Activated T-helper 1 cell treated with anti-CD3 and anti-CD28 coated beads, Interleukin-12 subunit alpha, Interleukin-12 subunit beta, Interleukin-2, Interleukin-4 antibody, amounts not matched to agents 30 ng/mL and 10 ng/mL and 1 ng/mL, durations not matched to agents 14 hours and 24 hours and 36 hours (primary cell): ENCODE data around the gene SVOPL. TPM values are rescaled to one million over a fixed set of nuclear protein-coding genes. Genes with fewer than 3 reads are reported as not detected.

Source experiments
- DNase-seq: peaks from one replicate; pipeline ENCODE4 v3.0.0; 2021; ENCODE audit warnings: low spot score
- H3K27ac Mint-ChIP-seq: one replicate; pipeline ENCODE4 v1.8.0; 2021; ENCODE audit warnings: mild to moderate bottlenecking, mixed read lengths
- H3K27me3 Mint-ChIP-seq: one replicate; pipeline ENCODE4 v1.8.0; 2022; ENCODE audit warnings: mild to moderate bottlenecking, moderate library complexity, mixed read lengths; ENCODE audit not compliant: insufficient read depth
- H3K36me3 Mint-ChIP-seq: one replicate; pipeline ENCODE4 v1.8.0; 2021; ENCODE audit warnings: low read depth, mixed read lengths
- H3K4me1 Mint-ChIP-seq: one replicate; pipeline ENCODE4 v1.8.0; 2021; ENCODE audit warnings: low read depth, mixed read lengths
- H3K4me3 Mint-ChIP-seq: one replicate; pipeline ENCODE4 v1.8.0; 2021; ENCODE audit warnings: mild to moderate bottlenecking, moderate library complexity, mixed read lengths
- H3K9me3 Mint-ChIP-seq: one replicate; pipeline ENCODE4 v1.8.0; 2021; ENCODE audit warnings: mixed read lengths
- intact Hi-C: fragments of 100-400 bp; cut with micrococcal nuclease; formaldehyde crosslinking; loops from one replicate; pipeline ENCODE4 v1.15.1; 2024
- total RNA-seq: library from RNA; stranded (reverse); gene quantifications from 2 replicates; pipeline ENCODE4 v1.2.3, GENCODE V29; 2022

The SVOPL gene
- total RNA-seq, 1 donor from 2014 or later: not detected

DNA sequence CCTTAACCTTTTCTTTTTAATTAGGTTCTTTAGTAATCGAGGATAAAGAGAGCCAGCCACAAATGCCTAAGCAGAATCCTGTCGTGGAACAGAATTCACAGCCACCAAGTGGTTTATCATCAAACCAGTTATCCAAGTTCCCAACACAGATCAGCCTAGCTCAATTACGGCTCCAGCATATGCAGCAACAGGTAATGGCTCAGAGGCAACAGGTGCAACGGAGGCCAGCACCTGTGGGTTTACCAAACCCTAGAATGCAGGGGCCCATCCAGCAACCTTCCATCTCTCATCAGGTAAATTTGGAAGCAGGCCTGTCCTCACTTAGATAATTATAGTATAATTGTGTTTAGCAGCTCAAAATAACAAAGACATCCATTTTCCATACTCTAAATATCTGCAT lies 146.5 kb downstream of the SVOPL start:
- Mint-ChIP-seq H3K27ac (no peak overlapping the region), H3K9me3 (peaks cover 42% of the 10 kb centered on the region), H3K4me3 (no peak overlapping the region), H3K36me3 (peaks cover 78% of the 10 kb centered on the region), H3K27me3 (no peaks in the 10 kb centered on the region), H3K4me1 (peaks cover 4% of the 10 kb centered on the region)
- intact Hi-C loops: no loop called here
- DNase-seq: no peak

DNA sequence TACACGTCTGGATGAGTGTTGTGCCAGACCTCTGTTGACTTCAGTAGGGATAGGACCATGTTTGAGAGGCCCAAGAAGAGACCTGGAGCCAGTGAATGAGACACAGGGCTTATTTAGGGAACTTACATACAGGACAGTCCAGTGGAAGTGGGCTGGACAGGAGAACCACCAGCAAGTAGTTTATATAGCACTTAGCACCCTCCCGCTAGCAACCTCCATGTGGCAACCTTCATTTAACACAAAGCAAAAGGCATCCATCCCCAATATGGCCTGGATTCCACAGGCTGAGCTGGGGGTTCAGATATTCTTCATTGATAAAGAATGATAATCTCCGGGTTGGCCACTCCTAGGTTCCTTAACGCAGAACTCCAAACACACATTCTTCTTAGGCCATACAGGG lies 147.4 kb downstream of the SVOPL start:
- H3K9me3 Mint-ChIP-seq: peaks cover 35% of the 10 kb centered on the region
- intact Hi-C loops: no loop called here

DNA sequence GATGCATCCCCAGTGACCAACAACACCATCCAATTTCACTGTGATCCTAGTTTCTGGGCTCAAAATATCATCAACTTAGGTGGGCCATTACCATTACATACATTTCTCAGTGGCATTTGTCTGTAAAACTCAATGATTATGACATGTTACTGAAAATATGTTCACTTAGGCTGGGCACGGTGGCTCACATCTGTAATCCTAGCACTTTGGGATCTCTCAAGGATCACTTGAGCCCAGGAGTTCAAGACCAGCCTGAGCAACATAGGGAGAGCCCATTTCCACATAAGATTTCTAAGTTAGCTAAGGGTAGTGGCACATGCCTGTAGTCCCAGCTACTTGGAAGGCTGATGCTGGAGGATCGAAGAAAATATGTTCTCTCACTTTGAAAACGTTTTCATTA lies 150.1 kb downstream of the SVOPL start:
- peaks cover 10% of the 10 kb centered on the region for H3K4me1 Mint-ChIP-seq
- intact Hi-C loops: no loop called here
- H3K27me3 Mint-ChIP-seq: no peaks in the 10 kb centered on the region
- H3K36me3 Mint-ChIP-seq: peaks cover 67% of the 10 kb centered on the region
- DNase-seq: no peak
- no peak overlapping the region for H3K27ac Mint-ChIP-seq
- peaks cover 11% of the 10 kb centered on the region for H3K9me3 Mint-ChIP-seq
- H3K4me3 Mint-ChIP-seq: no peak overlapping the region

More for the DNA sequence above, 147.4 kb downstream of the SVOPL start:
- no peak for DNase-seq
- Mint-ChIP-seq H3K4me3 (no peak overlapping the region), H3K36me3 (peaks cover 79% of the 10 kb centered on the region), H3K27ac (no peak overlapping the region), H3K4me1 (peaks cover 10% of the 10 kb centered on the region), H3K27me3 (no peaks in the 10 kb centered on the region)

DNA sequence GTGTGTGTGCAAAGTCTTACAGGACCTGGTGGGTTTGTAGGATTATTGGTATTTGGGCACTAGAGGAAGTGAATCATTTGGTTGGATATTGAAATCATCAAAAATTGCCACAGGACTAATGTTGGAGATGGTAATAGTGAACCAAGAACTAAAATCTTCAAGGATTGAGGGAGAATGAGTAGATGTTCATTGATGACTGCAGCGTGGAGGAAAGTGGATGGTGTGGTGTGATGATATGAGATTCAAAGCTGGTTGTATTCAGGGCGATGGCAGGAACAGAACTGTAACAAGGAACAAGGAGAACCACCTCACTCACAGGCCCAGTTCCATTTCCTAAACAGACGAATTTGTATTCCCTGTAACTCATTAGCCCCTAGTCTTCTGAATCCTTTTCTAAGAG lies 150.8 kb downstream of the SVOPL start:
- H3K9me3 Mint-ChIP-seq: peaks cover 10% of the 10 kb centered on the region
- H3K27ac Mint-ChIP-seq: no peak overlapping the region
- H3K27me3 Mint-ChIP-seq: no peaks in the 10 kb centered on the region
- H3K36me3 Mint-ChIP-seq: peaks cover 66% of the 10 kb centered on the region
- no peak overlapping the region for H3K4me3 Mint-ChIP-seq
- no peak for DNase-seq
- intact Hi-C loops: no loop called here
- peaks cover 10% of the 10 kb centered on the region for H3K4me1 Mint-ChIP-seq

DNA sequence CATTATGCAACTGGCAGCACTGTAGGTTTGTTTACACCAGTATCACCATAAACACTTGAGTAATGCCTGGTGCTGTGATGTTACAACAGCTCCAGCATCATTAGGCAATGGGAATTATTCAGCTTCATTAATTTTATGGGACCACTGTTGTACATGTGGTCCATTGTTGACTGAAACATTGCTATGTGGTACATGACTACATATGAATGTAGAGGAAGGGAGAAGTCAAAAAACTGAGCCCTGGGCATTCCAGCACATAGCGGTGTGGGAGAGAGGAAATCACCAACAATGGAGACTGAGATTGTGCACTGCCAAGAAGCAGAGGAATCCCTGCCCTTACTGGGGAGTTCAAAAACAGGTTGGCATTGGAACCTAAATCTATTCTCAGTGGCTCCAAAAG lies 152.1 kb downstream of the SVOPL start:
- intact Hi-C loops: no loop called here
- peaks cover 66% of the 10 kb centered on the region for H3K36me3 Mint-ChIP-seq
- no peak for DNase-seq
- no peak overlapping the region for H3K4me3 Mint-ChIP-seq
- H3K27me3 Mint-ChIP-seq: no peaks in the 10 kb centered on the region
- H3K9me3 Mint-ChIP-seq: peaks cover 10% of the 10 kb centered on the region
- peaks cover 10% of the 10 kb centered on the region for H3K4me1 Mint-ChIP-seq
- no peak overlapping the region for H3K27ac Mint-ChIP-seq

DNA sequence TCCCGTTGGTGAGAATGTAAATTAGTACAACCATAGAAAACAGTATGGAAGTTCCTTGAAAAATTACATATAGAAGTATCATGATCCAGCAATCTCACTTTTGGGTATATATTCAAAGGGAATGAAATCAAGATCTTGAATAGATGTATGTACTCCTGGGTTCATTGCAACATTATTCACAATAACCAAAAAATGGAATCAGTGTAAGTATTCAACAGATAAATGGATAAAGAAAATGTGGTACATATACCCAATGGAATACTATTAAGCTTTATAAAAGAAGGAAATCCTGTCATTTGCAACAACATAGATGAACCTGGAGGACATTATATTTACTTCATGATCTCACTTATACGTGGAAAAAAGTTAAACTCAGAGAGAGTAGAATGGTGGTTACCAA lies 154.3 kb downstream of the SVOPL start:
- DNase-seq: no peak
- H3K4me1 Mint-ChIP-seq: peaks cover 16% of the 10 kb centered on the region
- H3K27ac Mint-ChIP-seq: no peak overlapping the region
- H3K4me3 Mint-ChIP-seq: no peak overlapping the region
- peaks cover 10% of the 10 kb centered on the region for H3K9me3 Mint-ChIP-seq
- H3K36me3 Mint-ChIP-seq: peaks cover 55% of the 10 kb centered on the region
- intact Hi-C loops: no loop called here
- H3K27me3 Mint-ChIP-seq: no peaks in the 10 kb centered on the region

DNA sequence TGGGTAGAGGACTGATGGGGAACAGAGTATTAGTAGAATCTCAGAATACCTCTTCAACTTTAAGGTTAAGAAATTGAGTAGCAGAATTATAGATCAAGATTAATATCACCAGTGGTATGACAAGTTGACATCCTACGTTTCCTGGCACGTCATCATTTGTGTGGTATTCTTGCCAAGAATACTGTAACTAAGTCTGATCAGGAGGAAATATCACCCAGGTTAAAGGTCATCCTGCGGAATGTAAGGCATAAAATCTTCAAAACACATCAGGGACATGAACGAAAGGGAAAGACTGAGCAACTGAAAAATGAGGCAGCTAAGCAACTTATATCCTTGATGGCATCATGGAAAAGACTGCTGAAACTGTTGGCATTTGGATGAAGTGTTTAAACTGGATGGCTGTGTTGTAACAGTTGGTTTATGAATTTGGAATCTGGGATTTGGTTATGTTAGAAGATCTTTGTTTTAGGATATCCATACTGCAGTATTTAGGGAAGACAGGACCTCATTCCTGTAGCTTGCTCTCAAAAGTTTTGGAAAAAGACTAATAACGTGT lies 155.0 kb downstream of the SVOPL start:
- Mint-ChIP-seq H3K27me3 (no peaks in the 10 kb centered on the region), H3K27ac (no peak overlapping the region), H3K9me3 (peaks cover 10% of the 10 kb centered on the region), H3K4me3 (no peak overlapping the region), H3K4me1 (peaks cover 19% of the 10 kb centered on the region), H3K36me3 (peaks cover 58% of the 10 kb centered on the region)
- no peak for DNase-seq
- intact Hi-C loops: no loop called here

DNA sequence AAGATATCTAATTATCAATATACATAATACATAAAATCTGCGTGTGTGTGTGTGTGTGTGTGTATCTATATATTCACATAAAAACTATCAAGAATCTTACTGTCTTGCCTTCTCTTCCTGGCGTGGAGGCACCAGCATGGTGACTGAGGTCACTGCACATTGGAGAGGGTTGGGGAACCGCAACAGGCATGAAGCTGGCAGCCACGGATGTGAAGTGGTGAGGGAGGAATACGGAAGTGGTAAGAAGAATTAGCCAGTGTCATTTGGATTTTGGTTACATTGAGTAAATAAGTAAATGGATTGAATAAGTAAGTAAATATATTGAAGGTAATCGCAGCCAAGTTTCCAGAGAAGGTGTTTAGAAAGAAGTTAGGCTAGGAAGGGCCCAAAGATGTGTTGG lies 156.0 kb downstream of the SVOPL start:
- H3K27me3 Mint-ChIP-seq: no peaks in the 10 kb centered on the region
- DNase-seq: no peak
- H3K36me3 Mint-ChIP-seq: peaks cover 57% of the 10 kb centered on the region
- intact Hi-C loops: no loop called here
- H3K4me3 Mint-ChIP-seq: no peak overlapping the region
- H3K4me1 Mint-ChIP-seq: peaks cover 19% of the 10 kb centered on the region
- H3K9me3 Mint-ChIP-seq: peaks cover 10% of the 10 kb centered on the region
- H3K27ac Mint-ChIP-seq: no peak overlapping the region

Other genes with a start within 250 kb of the SVOPL start
- 15.7 and 17.1 TPM in 2 replicates for gene TRIM24, start 241.1 kb downstream of the SVOPL start, total RNA-seq
- 0.08 TPM in 1 of 2 replicates, not detected in the other for gene TMEM213, start 96.6 kb upstream of the SVOPL start, total RNA-seq
- gene ATP6V0A4, start 96.8 kb upstream of the SVOPL start, total RNA-seq: not detected in 2 replicates